Activated CD4-positive, alpha-beta T cell treated with anti-CD3 and anti-CD28 coated beads for 4 hours (primary cell): ENCODE measurements around the gene B3GNT9.

ENCODE experiments used
- DNase-seq, 2 donors: peaks; one replicate each; pipeline ENCODE4 v3.0.0-alpha.2; 2020

B3GNT9 gene

GRCh38 chr16:67109407-67110135 lies 41.2 kb downstream of the B3GNT9 start, which contains the start of gene PHAF1:
TSS of gene PHAF1 (plus strand) at chr16:67109941. CDS start at chr16:67110176, 235 bp downstream.
- peak; percentile 94 to 95 for DNase-seq

GRCh38 chr16:67108931-67109406 lies 41.8 kb downstream of the B3GNT9 start:
- no peak for DNase-seq

GRCh38 chr16:67108489-67108888 lies 42.3 kb downstream of the B3GNT9 start:
- no peak for DNase-seq

- no peak for DNase-seq
Observed at GRCh38 chr16:67105881-67106280, 44.9 kb downstream of the B3GNT9 start.

DNA sequence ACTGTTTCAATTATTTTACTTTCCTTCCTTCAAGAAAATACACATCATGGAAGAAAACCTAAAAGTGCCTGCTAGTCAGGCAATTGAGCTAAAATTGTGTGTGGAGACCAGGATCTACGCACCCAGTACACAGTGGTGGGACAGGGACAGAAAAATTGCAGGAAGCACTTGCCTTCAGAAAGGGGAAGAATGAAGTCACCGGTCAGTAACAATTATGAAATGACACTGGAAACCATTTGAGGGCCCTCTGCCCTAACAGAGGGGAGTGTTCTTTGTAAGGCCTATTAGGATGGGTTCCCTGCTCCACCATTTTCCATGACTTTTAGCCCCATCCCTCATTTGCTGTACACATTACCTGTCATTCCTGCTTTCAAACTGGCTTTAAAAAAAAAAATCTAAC lies 45.6 kb downstream of the B3GNT9 start:
- DNase-seq = no peak

DNA sequence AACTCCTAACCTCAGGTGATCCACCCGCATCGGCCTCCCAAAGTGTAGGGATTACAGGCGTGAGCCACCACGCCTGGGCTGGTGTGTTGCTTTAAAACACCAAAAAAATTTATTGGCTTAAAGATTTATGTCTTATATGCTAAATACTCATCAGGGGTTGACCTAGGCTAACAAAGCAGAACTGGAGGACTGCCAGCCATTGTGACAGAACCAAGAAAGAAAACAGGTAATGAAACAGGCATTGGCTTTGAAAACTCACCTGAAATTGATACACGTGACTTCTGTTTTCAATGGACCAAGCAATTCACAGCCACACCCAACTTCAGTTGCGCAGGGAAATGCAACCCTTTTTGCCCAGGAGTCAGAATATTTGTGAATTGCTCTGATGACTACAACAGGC lies 46.0 kb downstream of the B3GNT9 start:
- DNase-seq = no peak

DNA sequence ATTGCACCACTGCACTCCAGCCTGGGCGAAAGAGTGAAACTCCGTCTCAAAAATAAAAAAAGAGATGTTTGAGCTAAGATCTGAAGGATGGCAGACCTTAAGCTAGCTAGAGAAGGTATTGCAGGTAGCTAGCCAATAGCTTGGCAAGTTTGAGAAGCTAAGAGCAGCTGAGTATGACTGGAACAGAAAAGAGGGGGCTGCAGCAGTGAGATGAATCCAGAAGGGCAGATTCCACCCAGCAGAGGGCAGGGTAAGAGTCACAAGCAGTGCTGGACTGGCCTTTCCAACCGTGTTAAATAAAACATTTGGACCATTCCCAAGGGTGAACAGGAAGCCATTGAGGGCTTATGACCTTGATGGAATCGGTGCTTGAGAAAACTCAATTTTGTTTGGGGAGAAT lies 46.7 kb downstream of the B3GNT9 start:
- DNase-seq = no peak

DNA sequence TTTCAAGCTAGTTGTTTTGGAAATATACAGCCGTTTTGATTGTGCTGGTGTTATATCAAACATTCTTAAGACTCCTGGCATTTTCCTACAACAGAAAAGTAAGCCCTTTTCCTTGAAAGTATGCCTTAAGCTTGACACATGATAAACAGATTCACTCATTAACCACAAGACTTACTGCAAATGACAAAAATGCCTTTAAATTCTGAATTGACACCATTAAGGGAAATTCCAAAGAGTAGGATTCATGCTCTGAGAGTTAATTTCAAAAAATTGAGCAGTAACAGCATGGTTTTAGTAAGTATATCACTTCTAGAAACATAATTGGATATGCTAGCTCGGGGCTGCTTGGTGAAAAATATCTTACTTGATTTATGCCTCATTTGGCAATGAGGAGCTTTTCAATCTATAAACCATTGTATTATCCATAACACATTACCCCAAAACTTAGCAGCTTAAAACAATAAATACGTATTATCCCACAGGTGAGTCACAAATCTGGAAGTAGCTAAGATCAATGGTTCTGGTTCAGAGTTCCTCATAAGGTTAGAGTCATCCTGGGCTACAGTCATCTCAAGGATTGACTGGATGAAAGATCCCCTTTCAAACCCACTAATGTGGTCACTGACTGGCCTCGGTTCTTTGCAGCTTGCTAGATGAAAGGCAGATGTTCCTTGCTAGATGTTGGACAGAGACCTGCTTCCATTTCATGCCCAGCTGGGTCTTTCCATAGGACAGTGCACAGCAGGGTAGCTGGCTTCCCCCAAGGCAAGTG lies 49.3 kb downstream of the B3GNT9 start:
- DNase-seq = no peak

- no peak for DNase-seq
Observed at GRCh38 chr16:67100569-67101310, 50.1 kb downstream of the B3GNT9 start.

GRCh38 chr16:67098599-67098998 lies 52.2 kb downstream of the B3GNT9 start:
- no peak for DNase-seq
